GM12864 (cell line): ENCODE measurements around the gene GPR65.

Source experiments
- DNase-seq: peaks from one replicate; pipeline ENCODE4 v3.0.0-alpha.2; 2011; ENCODE audit warnings: low read depth
- H3K4me3 ChIP-seq: 2 replicates; pipeline ENCODE4 v1.5.1; 2011; ENCODE audit warnings: mild to moderate bottlenecking, low read depth, low read length, control low read depth
- TF ChIP-seq, protein P1 (sequence below): IDR thresholded peaks from 2 replicates; pipeline ENCODE4 v1.5.1; 2011; ENCODE audit warnings: low read depth, mild to moderate bottlenecking, moderate library complexity, low read length, control low read depth, inconsistent platforms; ENCODE audit errors: missing control alignments

The GPR65 gene

GRCh38 chr14:87992718-87993628 is 12.0 kb upstream of the GPR65 start, which contains the start of gene GALC:
GALC (minus strand) TSS chr14:87993182; CDS start chr14:87993164, 18 bp downstream.
- TF ChIP-seq, protein P1, sequence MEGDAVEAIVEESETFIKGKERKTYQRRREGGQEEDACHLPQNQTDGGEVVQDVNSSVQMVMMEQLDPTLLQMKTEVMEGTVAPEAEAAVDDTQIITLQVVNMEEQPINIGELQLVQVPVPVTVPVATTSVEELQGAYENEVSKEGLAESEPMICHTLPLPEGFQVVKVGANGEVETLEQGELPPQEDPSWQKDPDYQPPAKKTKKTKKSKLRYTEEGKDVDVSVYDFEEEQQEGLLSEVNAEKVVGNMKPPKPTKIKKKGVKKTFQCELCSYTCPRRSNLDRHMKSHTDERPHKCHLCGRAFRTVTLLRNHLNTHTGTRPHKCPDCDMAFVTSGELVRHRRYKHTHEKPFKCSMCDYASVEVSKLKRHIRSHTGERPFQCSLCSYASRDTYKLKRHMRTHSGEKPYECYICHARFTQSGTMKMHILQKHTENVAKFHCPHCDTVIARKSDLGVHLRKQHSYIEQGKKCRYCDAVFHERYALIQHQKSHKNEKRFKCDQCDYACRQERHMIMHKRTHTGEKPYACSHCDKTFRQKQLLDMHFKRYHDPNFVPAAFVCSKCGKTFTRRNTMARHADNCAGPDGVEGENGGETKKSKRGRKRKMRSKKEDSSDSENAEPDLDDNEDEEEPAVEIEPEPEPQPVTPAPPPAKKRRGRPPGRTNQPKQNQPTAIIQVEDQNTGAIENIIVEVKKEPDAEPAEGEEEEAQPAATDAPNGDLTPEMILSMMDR = no peak
- peak; percentile 78 for DNase-seq

GRCh38 chr14:87994974-87995373 is 10.0 kb upstream of the GPR65 start:
- DNase-seq = peak; percentile 70
- peak overlapping the region; percentile 21; the same call in 1 of the 2 replicates for H3K4me3 ChIP-seq
- TF ChIP-seq, protein P1 = no peak

More at GRCh38 chr14:87992718-87993628, 12.0 kb upstream of the GPR65 start, which contains the start of gene GALC:
- H3K4me3 ChIP-seq = peak within 1 kb of the TSS; percentile 82

DNA sequence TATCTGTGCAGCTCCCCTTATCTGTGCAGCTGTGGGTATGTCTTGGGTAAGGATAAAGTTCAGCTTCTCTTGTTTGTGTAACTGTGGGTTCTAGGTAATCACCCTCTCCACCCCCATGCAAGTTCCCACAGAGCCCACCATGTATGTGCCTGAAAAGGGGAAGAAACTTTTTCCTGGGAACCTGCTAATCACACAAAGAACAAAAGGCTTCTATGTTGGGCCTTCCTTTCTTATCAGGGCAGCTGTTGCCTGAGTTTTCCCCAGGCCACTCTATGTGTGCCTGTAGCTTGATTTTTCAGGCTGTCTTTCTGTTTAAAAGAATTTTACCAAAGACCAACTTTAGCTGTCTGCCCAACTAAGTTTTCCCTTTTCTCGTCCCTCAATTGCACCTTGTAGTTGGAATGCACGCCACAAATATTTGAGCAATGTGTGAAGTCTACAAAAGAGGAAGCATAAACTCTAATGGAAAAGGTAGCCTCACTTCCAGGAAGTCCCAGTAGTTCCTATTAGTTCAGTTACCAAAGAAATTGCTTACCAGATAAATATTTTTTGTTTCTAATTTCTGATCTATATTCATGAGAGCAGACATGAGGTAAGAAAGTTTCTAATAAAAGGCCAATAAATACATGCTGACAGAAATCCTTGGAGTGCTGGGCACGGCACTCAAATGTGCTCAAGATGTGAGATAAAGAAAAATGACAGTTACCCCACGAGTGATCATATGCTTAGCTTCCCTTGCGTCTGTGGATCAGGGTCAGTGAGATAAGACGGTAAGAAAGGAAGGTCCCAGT is 9.2 kb upstream of the GPR65 start:
- no peak overlapping the region for H3K4me3 ChIP-seq
- DNase-seq = no peak
- TF ChIP-seq, protein P1 = no peak

- no peak for DNase-seq
- H3K4me3 ChIP-seq = no peak overlapping the region
- TF ChIP-seq, protein P1 = no peak
Observed at GRCh38 chr14:87996291-87996592, 8.7 kb upstream of the GPR65 start.

- DNase-seq = no peak
- TF ChIP-seq, protein P1 = no peak
- H3K4me3 ChIP-seq = no peak overlapping the region
Observed at GRCh38 chr14:87998482-87998881, 6.5 kb upstream of the GPR65 start.

DNA sequence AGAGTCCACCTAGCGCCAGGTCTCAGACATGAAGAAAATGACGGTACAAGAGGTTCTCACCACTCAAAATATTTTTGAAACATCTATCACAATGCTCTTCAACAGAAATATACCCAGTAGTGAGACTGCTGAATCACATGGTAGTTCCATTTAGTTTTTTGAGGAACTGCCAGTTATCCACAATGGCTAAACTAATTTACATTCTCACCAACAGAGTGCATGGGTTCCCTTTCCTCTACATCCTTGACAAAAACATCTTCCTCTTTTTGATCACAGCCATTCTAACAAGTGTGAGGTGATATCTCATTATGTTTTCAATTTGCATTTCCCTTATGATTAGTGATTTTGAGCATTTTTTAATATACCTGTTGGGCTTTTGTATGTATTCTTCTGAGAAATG is 5.7 kb upstream of the GPR65 start:
- DNase-seq = no peak

More for the DNA sequence above, 5.7 kb upstream of the GPR65 start:
- TF ChIP-seq, protein P1 = no peak
- no peak overlapping the region for H3K4me3 ChIP-seq
